AG09319 (cell line): ENCODE results near the gene TSPO.

ENCODE experiments used
- DNase-seq: peaks from one replicate; pipeline ENCODE4 v3.0.0-alpha.2; 2010; ENCODE audit warnings: low read depth; ENCODE audit errors: extremely low read depth
- CTCF ChIP-seq: IDR thresholded peaks from 2 replicates; pipeline ENCODE4 v1.5.1; 2011; ENCODE audit warnings: low read depth, mild to moderate bottlenecking, inconsistent platforms, low read length, moderate library complexity

Gene TSPO

GRCh38 chr22:43126501-43127165, 24.7 kb upstream of the TSPO start:
- no peak for DNase-seq
- no peak for TF ChIP-seq CTCF

GRCh38 chr22:43127166-43127908, 24.0 kb upstream of the TSPO start:
- no peak for DNase-seq
- TF ChIP-seq CTCF: no peak

- no peak for DNase-seq
Observed at GRCh38 chr22:43128116-43128515, 23.2 kb upstream of the TSPO start.

GRCh38 chr22:43128928-43129424, 22.4 kb upstream of the TSPO start:
- no peak for TF ChIP-seq CTCF
- no peak for DNase-seq

More at GRCh38 chr22:43128116-43128515, 23.2 kb upstream of the TSPO start:
- TF ChIP-seq CTCF: no peak

GRCh38 chr22:43129426-43130425, 21.6 kb upstream of the TSPO start:
- DNase-seq: no peak
- TF ChIP-seq CTCF: no peak

- no peak for TF ChIP-seq CTCF
- no peak for DNase-seq
Observed at GRCh38 chr22:43131773-43132501, 19.4 kb upstream of the TSPO start.
